CD4-positive, alpha-beta T cell treated with Interleukin-6 for 4 hours (primary cell): ENCODE measurements around the gene AKIRIN2.
"Not testable (repeated sequence)": the region's sequence is repeated elsewhere in the genome, so short reads cannot be mapped to it uniquely, and the experiment has no call there.

ENCODE experiments used
- DNase-seq: peaks from one replicate; pipeline ENCODE4 v3.0.0-alpha.2; 2020; ENCODE audit warnings: mixed read lengths

The AKIRIN2 gene

DNA sequence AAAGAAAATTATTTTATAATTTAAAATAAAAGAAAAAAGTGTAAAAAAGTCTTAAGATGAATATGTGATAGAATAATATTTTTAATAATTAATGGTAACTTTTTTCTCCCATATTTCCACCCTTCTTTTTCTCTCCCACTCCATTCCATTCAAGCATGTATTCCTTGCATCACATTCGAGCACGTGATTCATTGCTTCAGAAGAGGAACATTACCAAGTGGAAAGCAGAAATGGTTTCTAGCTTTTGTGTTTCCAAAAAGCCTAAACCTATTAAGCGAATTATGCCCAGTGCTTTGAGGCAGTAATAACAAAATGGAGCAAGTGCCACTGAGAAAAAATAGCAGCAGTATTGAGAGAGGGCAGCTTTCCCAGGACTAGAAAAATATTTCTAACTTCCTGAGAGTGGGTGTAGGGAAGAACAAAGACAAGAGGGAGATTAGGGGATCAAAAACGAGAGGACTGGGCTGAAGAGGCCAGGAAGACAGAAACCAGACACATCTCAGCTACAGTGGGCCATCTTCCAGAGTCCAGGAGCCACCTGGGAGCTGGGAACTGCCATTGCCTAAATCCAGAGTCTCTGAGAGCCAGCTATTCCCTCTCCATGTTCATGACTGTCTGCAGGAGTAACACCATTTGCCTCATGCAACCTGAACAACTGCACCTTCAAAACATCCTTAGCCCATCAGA, 15.0 kb upstream of the AKIRIN2 start:
- DNase-seq, result no peak

DNA sequence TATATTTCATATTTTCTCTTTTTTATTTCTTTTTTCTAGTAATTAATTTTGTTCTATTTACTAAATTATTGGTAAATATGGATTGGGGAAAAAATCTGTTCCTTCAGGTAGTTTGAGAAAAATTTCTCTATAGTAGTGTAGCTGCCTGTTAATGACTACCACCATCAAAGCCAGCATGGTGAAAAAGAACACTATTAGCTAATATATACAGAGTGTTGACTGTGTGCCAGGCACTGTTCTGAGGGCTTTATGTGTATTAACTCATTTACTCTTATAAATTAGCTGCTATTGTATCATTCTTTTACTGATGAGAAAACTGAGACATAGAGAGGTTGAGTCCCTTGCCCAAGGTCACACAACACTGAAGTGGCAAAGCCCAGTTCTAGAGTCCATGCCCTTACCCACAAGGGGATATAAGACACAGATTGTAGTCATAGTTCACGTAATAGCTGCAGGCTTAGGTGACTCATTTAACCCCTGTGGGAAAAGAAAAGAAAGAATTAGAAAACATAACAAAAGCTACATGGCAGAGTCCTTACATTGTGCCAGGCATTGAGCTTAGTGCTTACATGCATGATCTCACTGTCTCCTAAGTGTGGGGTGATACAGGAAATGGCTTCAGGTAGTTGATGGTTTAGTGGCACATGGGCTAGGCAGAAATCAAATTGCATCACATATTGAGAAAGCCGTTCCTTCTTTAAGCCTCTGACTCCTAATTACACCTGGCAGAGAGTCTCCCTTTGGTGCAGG, 12.2 kb upstream of the AKIRIN2 start:
- DNase-seq, result no peak

GRCh38 chr6:87712713-87713112, 10.7 kb upstream of the AKIRIN2 start:
- not testable (repeated sequence) for DNase-seq

DNA sequence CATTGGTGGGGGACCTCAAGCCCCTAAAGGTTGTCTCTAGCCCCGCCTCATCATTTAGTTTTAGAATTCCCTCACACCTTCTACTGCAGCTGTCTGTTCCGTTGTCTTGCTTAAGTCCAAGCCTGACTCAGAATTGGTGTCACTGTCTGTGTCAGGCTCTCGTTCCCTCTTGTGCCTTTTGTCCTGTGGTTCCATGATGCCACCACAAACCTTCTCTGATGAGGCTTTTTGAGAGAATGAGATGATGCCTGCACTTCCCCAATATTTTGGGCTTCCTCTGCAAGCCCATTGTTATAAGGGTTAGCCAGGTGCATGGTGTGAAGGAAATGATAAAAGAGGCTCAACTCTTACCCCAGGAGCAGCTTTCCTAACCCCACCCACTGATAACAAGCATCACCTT, 8.1 kb upstream of the AKIRIN2 start:
- DNase-seq, result no peak

DNA sequence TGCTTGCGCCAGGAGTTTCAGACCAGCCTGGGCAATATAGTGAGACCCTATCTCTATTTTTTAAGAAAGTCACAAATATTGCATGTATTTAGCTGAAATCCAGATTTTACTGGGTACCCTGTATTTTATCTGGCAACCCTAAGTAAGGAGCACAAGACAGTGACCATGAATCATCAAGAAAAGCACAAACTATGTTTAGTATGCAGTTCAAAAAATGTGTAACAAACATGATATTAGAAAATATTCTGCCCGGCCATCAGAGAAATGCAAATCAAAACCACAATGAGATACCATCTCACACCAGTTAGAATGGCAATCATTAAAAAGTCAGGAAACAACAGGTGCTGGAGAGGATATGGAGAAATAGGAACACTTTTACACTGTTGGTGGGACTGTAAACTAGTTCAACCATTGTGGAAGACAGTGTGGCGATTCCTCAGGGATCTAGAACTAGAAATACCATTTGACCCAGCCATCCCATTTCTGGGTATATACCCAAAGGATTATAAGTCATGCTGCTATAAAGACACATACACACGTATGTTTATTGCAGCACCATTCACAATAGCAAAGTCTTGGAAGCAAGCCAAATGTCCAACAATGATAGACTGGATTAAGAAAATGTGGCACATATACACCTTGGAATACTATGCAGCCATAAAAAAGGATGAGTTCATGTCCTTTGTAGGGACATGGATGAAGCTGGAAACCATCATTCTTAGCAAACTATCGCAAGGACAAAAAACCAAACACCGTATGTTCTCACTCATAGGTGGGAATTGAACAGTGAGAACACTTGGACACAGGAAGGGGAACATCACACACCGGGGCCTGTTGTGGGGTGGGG, 6.8 kb upstream of the AKIRIN2 start:
- DNase-seq, result not testable (repeated sequence)

- no peak for DNase-seq
Measured at GRCh38 chr6:87706187-87706966, 4.3 kb upstream of the AKIRIN2 start.

DNA sequence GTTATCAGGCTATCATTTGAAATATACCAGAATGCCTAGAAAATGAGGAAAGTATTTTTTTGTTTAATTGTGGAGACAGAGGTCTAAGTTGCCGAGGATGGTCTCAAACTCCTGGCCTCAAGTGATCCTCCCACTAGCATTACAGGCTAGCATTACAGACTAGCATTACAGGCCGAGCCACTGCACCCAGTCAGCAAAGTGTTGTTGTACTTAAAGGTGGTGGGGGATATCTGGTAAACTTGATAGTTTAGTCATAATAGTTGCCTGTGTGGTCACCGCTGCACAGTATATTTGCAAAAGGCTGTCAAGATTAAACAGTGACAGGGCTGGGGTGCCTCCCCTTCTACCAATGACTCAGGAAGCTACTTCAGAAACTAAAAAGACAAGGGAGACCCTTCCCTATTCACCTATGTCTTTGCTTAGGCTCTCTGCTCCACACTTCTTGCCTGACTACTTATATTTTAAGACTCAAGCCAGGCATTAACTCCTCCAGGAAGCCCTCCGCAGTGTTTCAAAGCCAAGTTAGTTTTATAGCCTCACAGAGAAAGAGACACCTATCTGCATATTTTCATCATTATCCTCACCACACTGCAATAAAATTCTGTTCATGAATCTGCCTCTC, 3.1 kb upstream of the AKIRIN2 start:
- peak; percentile 14 for DNase-seq

DNA sequence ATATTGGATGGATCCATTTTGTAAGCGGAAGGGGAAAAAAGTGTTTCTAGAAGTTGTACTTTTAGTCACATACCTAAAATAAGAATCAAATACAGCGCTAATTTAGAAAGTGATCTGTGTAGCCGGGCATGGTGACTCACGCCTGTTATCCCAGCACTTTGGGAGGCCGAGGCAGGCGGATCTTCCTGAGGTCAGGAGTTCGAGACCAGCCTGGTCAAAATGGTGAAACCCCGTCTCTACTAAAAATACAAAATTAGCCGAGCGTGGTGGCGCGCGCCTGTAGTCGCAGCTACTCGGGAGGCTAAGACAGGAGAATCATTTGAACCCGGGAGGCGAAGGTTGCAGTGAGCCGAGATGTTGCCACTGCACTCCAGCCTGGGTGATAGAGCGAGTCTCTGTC, 1.0 kb upstream of the AKIRIN2 start:
- not testable (repeated sequence) for DNase-seq

DNA sequence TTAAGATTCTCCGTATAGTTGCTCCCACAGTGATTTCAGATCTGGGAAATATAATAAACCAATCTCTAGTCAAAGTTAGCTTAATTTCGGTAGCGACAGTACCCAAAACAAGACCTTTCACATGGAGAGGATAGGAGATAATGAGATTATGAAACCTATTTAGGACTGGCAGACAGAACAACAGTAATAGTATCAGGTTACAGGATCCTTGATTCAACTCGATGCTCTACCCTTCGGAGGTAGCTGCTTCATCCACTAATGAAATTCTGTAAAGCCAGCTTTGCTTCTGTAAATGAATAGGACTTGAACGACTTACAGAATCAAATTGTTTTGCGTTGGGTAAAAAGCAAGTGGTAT, 534 bp upstream of the AKIRIN2 start:
- DNase-seq, result no peak

DNA sequence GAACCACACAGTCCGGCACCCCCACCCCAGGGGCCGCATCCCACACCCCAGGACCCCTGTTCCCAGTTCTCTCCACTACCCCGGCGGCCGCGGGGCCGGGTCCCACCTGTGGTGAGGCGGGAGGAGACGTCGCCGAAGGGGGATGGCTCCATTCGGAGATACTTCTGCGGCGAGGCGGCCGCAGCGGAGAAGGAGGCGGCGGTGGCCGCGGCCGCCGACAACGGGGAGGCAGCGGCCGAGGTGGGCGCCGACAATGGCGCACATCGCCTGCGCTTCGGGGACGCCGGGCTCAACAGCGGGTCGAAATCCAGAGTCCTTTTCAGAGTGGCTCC, 723 bp downstream of the AKIRIN2 start:
- no peak for DNase-seq

DNA sequence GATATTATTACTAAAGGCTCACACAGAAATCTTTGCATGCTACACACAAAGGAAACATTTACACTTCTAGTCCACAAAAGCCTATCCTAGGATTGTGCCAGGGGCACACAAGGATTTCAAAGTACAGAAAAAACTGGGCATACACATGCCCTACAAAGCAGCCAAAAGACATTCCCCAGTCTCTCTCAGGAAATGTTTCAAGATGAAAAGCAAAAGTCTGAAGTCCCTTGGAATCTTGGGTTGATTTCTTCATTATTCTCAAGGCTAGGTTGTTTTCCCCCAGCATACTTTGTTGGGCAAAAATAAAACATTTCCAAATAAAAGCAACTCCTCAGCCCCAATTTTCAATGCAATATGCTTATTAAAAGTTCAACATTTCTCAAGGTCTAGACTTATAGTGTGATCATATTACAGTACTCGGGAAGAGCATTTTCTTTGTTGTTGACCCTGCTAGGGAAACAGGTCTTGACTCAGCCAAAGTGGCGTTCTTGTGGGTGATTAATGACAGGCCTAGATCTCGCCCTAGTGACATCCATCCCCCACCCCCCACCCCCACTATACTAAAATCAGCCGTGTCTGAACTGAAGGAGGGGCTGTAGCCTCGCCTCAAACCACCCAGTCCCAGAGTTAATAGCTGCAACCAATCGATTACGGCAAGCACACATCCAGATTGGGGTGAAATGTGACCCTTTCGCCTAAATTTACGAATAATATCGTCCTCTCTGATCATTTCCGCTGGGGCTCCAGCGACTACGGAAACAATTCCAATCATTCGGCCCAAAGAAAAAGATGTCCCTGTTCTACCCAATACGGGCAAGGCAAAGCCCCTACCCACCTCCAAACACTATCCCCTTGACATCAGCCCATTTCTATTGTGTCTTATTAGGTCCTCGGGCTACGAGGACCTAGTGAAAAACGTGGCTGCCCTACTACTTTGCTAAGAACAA, 1.4 kb downstream of the AKIRIN2 start:
- peak; percentile 58 for DNase-seq

DNA sequence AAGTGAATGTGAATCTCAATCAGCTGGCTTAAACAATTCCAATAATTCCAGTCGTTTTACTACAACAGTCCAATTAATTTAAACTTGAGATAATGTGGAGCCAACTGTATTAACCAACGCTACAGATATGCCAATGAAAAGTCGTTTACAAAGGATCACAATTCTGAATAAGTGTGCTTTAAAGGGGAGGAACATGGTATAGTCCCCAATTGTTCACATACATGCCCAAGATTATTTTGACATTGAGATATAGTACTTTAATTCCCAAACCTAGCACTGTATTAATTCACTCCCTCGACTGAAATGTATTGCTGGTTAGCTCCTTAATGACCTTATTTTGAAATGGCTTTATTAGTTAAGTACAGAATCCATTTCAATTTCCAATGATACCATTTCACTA, 2.5 kb downstream of the AKIRIN2 start:
- no peak for DNase-seq

GRCh38 chr6:87698547-87699006, 3.5 kb downstream of the AKIRIN2 start:
- DNase-seq, result no peak

GRCh38 chr6:87697581-87698546, 4.2 kb downstream of the AKIRIN2 start:
- no peak for DNase-seq

DNA sequence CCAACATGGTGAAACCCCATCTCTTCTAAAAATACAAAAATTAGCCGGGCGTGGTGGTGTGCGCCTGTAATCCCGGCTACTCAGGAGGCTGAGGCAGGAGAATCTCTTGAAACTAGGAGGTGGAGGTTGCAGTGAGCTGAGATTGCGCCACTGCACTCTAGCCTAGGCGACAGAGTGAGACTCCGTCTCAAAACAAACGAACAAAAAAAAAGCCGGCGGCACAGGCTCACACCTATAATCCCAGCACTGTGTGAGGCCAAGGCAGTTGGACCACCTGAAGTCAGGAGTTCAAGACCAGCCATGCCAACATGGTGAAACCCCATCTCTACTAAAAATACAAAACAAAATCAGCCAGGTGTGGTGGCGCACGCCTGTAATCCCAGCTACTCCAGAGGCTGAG, 5.2 kb downstream of the AKIRIN2 start:
- not testable (repeated sequence) for DNase-seq

- no peak for DNase-seq
Measured at GRCh38 chr6:87692086-87692485, 9.9 kb downstream of the AKIRIN2 start.

GRCh38 chr6:87690441-87690840, 11.6 kb downstream of the AKIRIN2 start:
- DNase-seq, result no peak

DNA sequence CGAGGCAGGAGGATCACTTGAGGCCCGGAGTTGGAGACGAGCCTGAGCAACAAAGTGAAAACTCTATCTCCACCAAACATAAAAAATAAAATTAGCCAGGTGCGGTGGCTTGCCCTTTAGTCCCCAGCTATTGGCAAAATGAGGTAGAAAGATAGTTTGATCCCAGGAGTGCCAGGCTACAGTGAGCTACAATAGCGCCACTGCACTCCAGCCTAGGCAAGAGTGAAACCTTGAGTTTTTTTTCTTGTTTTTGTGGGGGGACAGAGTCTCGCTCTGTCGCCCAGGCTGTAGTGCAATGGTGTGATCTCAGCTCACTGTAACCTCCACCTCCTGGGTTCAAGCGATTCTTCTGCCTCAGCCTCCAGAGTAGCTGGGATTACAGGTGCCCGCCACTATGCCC, 14.1 kb downstream of the AKIRIN2 start:
- not testable (repeated sequence) for DNase-seq

DNA sequence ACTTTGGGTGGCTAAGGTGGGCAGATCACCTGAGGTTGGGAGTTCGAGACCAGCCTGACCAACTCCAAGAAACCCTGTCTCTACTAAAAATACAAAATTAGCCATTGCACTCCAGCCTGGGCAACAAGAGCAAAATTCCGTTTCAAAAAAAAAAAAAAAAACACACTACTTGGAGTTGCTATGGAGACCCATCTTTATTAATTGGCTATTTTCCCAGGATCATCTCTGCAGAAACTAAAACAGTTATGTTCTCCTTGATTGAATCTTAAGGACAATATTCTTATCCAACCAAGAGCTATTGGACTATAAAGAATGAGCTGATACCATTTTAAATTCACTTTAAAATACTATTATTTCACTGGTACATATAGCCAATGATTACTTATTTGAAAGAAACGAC, 14.7 kb downstream of the AKIRIN2 start:
- DNase-seq, result no peak

DNA sequence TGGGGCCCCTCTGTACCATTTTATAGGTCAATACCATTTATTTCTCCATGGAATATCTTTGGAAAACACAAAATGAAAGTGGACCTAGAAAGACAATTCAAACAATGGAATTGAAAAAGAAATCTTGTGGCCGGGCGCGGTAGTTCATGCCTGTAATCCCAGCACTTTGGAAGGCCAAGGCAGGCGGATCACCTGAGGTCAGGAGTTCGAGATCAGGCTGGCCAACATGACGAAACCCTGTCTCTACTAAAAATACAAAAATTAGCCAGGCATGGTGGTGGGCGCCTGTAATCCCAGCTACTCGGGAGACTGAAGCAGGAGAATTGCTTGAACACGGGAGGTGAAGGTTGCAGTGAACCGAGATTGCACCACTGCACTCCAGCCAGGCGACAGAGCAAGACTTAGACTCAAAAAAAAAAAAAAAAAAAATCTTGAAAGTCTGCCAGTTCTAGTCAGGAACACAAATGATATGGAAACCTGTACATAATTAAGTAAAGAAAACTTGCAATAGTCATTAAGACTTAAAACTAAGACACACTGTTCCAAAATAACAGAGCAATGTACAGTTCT, 15.3 kb downstream of the AKIRIN2 start:
- DNase-seq, result not testable (repeated sequence)
